ENCODE measurements around the gene MYO10. TPM values are rescaled to one million over a fixed set of nuclear protein-coding genes. Genes with fewer than 3 reads are reported as not detected.

MYO10 gene
- polyA plus RNA-seq, 3 donors = 0.23 to 1.1 (median 0.35) TPM

DNA sequence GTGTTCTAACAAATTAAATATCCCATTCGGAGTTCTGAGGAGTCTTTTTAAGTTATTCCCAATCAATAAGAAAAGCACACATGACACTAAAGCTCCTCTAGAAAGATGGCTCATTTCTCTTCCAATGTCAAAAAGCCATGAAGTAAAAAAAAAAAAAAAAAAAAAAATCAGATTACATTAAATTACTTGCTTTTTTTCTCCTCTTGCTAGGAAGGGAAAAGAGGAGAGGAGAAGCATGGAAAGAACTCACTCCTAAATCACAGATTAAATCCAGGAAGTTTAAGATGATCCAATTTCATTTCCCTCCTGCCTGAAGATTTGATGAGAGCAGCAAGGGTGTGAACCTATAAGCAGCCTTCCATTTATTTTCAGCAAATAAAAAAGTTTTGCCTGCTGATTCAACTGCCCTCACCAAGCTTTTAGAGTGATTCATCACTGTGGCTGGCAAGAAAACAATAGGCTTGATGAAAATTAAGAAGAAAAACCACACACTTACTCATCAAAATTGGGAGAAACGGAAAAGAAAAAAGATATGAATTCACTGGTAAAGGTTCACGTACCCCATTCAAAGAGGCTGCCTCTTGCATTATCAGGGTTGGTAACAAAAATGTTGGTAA is 19.7 kb downstream of the MYO10 start:
- intact Hi-C loops (cut with micrococcal nuclease) = no loop called here
- Mint-ChIP-seq H3K27ac (no peak overlapping the region), H3K9me3 (peaks cover 0 to 2% (median 0%) of the 10 kb centered on the region in 7 donors), H3K4me3 (no peak overlapping the region), H3K36me3 (no peaks in the 10 kb centered on the region), H3K4me1 (no peaks in the 10 kb centered on the region), H3K27me3 (ENCODE audit: low read depth in 3 of 3) (peaks cover 0 to 2% (median 2%) of the 10 kb centered on the region in 3 donors)
- Histone ChIP-seq H3K27me3 (ENCODE audit: control insufficient read depth in 2 of 2, insufficient read depth in 2 of 2, low read length in 2 of 2) (no peaks in the 10 kb centered on the region), H2AFZ (ENCODE audit: insufficient read depth, low read depth, low read length, poor library complexity, severe bottlenecking) (no peak overlapping the region), H3K27ac (ENCODE audit: low read depth in 1 of 2, low read length in 2 of 2) (no peak overlapping the region), H3K36me3 (replicated peaks in 1 of 2; ENCODE audit: control insufficient read depth in 1 of 2, insufficient read depth in 2 of 2, low read length in 2 of 2) (no peaks in the 10 kb centered on the region), H3K4me3 (replicated peaks in 1 of 3; ENCODE audit: low read depth in 2 of 3, low read length in 3 of 3) (no peak overlapping the region), H3K9me3 (replicated peaks in 1 of 2; ENCODE audit: control insufficient read depth in 1 of 2, insufficient read depth in 1 of 2, low read length in 2 of 2) (no peaks in the 10 kb centered on the region), H4K20me1 (ENCODE audit: insufficient read depth, low read length) (no peaks in the 10 kb centered on the region), H3K9ac (ENCODE audit: insufficient read depth, low read length, poor library complexity, severe bottlenecking) (no peak overlapping the region), H3K79me2 (ENCODE audit: insufficient read depth, low read length) (no peaks in the 10 kb centered on the region), H3K4me2 (replicated peaks; ENCODE audit: extremely low read depth, low read length, poor library complexity, severe bottlenecking) (no peak overlapping the region), H3K4me1 (ENCODE audit: control insufficient read depth in 1 of 2, insufficient read depth in 2 of 2, low read length in 2 of 2) (no peaks in the 10 kb centered on the region)
- DNase-seq = no peak
- WGBS (ENCODE audit: insufficient coverage) = no CpG with 5 or more reads among the region's 3 CpGs
- TF ChIP-seq, protein P1, sequence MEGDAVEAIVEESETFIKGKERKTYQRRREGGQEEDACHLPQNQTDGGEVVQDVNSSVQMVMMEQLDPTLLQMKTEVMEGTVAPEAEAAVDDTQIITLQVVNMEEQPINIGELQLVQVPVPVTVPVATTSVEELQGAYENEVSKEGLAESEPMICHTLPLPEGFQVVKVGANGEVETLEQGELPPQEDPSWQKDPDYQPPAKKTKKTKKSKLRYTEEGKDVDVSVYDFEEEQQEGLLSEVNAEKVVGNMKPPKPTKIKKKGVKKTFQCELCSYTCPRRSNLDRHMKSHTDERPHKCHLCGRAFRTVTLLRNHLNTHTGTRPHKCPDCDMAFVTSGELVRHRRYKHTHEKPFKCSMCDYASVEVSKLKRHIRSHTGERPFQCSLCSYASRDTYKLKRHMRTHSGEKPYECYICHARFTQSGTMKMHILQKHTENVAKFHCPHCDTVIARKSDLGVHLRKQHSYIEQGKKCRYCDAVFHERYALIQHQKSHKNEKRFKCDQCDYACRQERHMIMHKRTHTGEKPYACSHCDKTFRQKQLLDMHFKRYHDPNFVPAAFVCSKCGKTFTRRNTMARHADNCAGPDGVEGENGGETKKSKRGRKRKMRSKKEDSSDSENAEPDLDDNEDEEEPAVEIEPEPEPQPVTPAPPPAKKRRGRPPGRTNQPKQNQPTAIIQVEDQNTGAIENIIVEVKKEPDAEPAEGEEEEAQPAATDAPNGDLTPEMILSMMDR (IDR thresholded peaks at IDR 0.05) = no peak

GRCh38 chr5:16914584-16914983 is 21.5 kb downstream of the MYO10 start:
- H3K4me3 Mint-ChIP-seq = no peak overlapping the region
- no peak overlapping the region for H2AFZ ChIP-seq (ENCODE audit: insufficient read depth, low read depth, low read length, poor library complexity, severe bottlenecking)
- no peak overlapping the region for H3K27ac ChIP-seq (ENCODE audit: low read depth in 1 of 2, low read length in 2 of 2)
- DNase-seq = no peak
- H3K4me1 ChIP-seq (ENCODE audit: control insufficient read depth in 1 of 2, insufficient read depth in 2 of 2, low read length in 2 of 2) = no peaks in the 10 kb centered on the region
- H3K4me1 Mint-ChIP-seq = no peaks in the 10 kb centered on the region
- no peaks in the 10 kb centered on the region for H4K20me1 ChIP-seq (ENCODE audit: insufficient read depth, low read length)
- no peak overlapping the region for H3K27ac Mint-ChIP-seq
- H3K27me3 Mint-ChIP-seq (ENCODE audit: low read depth in 3 of 3) = peaks cover 2% of the 10 kb centered on the region in 3 donors
- no peak overlapping the region for H3K9ac ChIP-seq (ENCODE audit: insufficient read depth, low read length, poor library complexity, severe bottlenecking)
- H3K36me3 ChIP-seq (replicated peaks in 1 of 2; ENCODE audit: control insufficient read depth in 1 of 2, insufficient read depth in 2 of 2, low read length in 2 of 2) = no peaks in the 10 kb centered on the region
- no peaks in the 10 kb centered on the region for H3K27me3 ChIP-seq (ENCODE audit: control insufficient read depth in 2 of 2, insufficient read depth in 2 of 2, low read length in 2 of 2)
- H3K36me3 Mint-ChIP-seq = no peaks in the 10 kb centered on the region
- H3K9me3 ChIP-seq (replicated peaks in 1 of 2; ENCODE audit: control insufficient read depth in 1 of 2, insufficient read depth in 1 of 2, low read length in 2 of 2) = no peaks in the 10 kb centered on the region
- no peak overlapping the region for H3K4me2 ChIP-seq (replicated peaks; ENCODE audit: extremely low read depth, low read length, poor library complexity, severe bottlenecking)
- TF ChIP-seq, protein P1 (IDR thresholded peaks at IDR 0.05) = no peak
- H3K4me3 ChIP-seq (replicated peaks in 1 of 3; ENCODE audit: low read depth in 2 of 3, low read length in 3 of 3) = no peak overlapping the region
- H3K79me2 ChIP-seq (ENCODE audit: insufficient read depth, low read length) = no peaks in the 10 kb centered on the region
- WGBS (ENCODE audit: insufficient coverage) = 97% methylated on average over 4 of the region's 6 CpGs
- peaks cover 0 to 5% (median under 1%) of the 10 kb centered on the region in 7 donors for H3K9me3 Mint-ChIP-seq
- intact Hi-C loops (cut with micrococcal nuclease) = no loop called here
